Erythroblast (primary cell): ENCODE results near the gene SLC18B1.

ENCODE experiments used
- GATA1 ChIP-seq: IDR thresholded peaks from 2 replicates; pipeline ENCODE4 v1.6.1; 2011; ENCODE audit warnings: low read depth, mild to moderate bottlenecking, control low read depth, low read length, moderate library complexity
- POLR2A ChIP-seq: IDR thresholded peaks from 2 replicates; pipeline ENCODE4 v1.6.1; 2011; ENCODE audit warnings: mild to moderate bottlenecking, low read length

DNA sequence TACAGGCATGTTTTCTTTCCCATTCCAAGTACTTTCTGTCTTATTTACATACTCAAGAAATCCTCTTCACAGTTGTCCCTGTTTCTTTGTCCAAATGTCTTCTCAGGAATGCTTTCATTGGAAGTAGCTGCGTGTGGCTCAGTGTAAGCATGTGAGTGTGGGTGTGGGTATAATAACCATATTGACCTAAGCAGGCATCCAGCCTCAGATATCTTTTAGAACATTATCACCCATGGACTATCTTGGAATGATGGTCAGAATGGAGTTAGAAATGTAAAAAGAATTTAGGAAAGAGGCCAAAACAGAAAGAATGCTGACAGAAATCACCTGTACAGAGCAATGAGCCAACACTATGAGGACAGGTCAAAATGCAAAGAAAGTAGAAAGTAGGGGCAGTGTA, 57.2 kb downstream of the SLC18B1 start:
- TF ChIP-seq POLR2A (no peak), GATA1 (no peak)
